Ascending aorta (tissue), 2 donors: ENCODE measurements around the gene CASZ1. TPM values are rescaled to one million over a fixed set of nuclear protein-coding genes. Genes with fewer than 3 reads are reported as not detected.

Experiments used
- DNase-seq, 2 donors: peaks; one replicate each; pipeline ENCODE4 v3.0.0-alpha.2; 2019; ENCODE audit warnings: low spot score in 2 of 2
- H3K27ac ChIP-seq, 2 donors: fragments of 200-600 bp; sonication (generic); one replicate each; pipeline ENCODE4 v1.5.1; 2016 to 2017; ENCODE audit warnings: mild to moderate bottlenecking in 1 of 2
- H3K27me3 ChIP-seq: fragments of 200-600 bp; sonication (generic); one replicate; pipeline ENCODE4 v1.5.1; 2017
- H3K36me3 ChIP-seq, 2 donors: fragments of 200-600 bp; sonication (generic); one replicate each; pipeline ENCODE4 v1.5.1; 2016
- H3K4me1 ChIP-seq, 2 donors: fragments of 200-600 bp; sonication (generic); one replicate each; pipeline ENCODE4 v1.5.1; 2016 to 2017; ENCODE audit warnings: mild to moderate bottlenecking in 1 of 2
- H3K4me3 ChIP-seq, 2 donors: fragments of 200-600 bp; sonication (generic); one replicate each; pipeline ENCODE4 v1.5.1; 2016 to 2017; ENCODE audit warnings: mild to moderate bottlenecking in 1 of 2
- H3K9me3 ChIP-seq, 2 donors: fragments of 200-600 bp; sonication (generic); one replicate each; pipeline ENCODE4 v1.5.1; 2016
- intact Hi-C: fragments of 100-400 bp; cut with DNase I; formaldehyde crosslinking; loops from one replicate; pipeline ENCODE4 v1.15.1; 2023
- total RNA-seq: library from RNA; depleted of rRNA; stranded (reverse); fragments of >200 nt; gene quantifications from one replicate; pipeline ENCODE4 v1.1.0, GENCODE V29; 2016
- TF ChIP-seq, protein P1 (sequence below), 3 experiments: fragments of 200-600 bp in 2 of 3; fragments of 450-650 bp in 1 of 3; sonication (generic) in 2 of 3; IDR thresholded peaks; one replicate each; pipeline ENCODE4 v1.5.1; 2016 to 2019; ENCODE audit warnings: antibody characterized with exemption in 3 of 3, mild to moderate bottlenecking in 1 of 3, moderate library complexity in 1 of 3

The CASZ1 gene
- total RNA-seq, 1 donor from 2014 or later: 25.8 TPM

DNA sequence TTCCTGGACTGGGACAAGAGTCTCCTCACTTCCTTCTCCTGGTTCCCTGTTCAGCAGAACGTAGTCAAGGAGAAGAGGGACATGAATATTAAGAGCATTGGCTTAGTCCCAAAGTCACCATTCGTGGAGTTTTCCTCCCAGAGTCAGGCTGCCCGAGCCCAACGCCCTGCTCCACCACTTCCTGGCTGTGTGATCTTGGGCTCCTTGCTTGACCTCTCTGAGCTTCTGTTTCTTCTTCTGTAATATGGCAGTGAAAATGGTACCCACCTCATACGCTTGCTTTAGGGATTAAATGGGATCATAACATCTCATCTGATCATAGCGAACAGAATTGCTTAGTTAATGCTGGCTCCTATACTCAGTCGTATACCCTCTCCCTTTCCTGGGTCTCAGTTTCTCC lies 12.0 kb upstream of the CASZ1 start:
- H3K4me1 ChIP-seq: no peaks in the 10 kb centered on the region
- no peak for DNase-seq
- H3K9me3 ChIP-seq: no peaks in the 10 kb centered on the region
- TF ChIP-seq, protein P1, sequence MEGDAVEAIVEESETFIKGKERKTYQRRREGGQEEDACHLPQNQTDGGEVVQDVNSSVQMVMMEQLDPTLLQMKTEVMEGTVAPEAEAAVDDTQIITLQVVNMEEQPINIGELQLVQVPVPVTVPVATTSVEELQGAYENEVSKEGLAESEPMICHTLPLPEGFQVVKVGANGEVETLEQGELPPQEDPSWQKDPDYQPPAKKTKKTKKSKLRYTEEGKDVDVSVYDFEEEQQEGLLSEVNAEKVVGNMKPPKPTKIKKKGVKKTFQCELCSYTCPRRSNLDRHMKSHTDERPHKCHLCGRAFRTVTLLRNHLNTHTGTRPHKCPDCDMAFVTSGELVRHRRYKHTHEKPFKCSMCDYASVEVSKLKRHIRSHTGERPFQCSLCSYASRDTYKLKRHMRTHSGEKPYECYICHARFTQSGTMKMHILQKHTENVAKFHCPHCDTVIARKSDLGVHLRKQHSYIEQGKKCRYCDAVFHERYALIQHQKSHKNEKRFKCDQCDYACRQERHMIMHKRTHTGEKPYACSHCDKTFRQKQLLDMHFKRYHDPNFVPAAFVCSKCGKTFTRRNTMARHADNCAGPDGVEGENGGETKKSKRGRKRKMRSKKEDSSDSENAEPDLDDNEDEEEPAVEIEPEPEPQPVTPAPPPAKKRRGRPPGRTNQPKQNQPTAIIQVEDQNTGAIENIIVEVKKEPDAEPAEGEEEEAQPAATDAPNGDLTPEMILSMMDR (IDR thresholded peaks at IDR 0.05): no peak
- intact Hi-C loops: no loop called here
- H3K27ac ChIP-seq: no peak overlapping the region
- no peaks in the 10 kb centered on the region for H3K27me3 ChIP-seq
- no peak overlapping the region for H3K4me3 ChIP-seq
- no peaks in the 10 kb centered on the region for H3K36me3 ChIP-seq

DNA sequence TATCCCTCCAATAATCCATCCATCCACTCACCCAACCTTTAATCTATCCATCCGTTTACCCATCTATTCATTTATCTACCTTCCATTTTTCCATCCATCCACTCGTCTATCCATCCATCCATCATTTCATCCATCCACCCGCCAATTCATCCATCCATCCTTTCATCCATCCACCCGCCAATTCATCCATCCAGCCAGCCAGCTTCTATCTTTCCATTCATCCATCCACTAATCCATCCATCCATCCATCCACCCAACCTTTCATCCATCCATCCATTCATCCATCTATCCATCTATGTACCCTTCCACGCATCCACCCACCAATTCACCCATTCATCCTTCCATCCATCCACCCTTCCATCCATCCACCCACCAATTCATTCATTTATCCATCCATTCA lies 10.5 kb upstream of the CASZ1 start:
- no peak for DNase-seq
- Histone ChIP-seq H3K36me3 (no peaks in the 10 kb centered on the region), H3K4me1 (no peaks in the 10 kb centered on the region), H3K27ac (no peak overlapping the region), H3K27me3 (no peaks in the 10 kb centered on the region), H3K4me3 (no peak overlapping the region), H3K9me3 (no peaks in the 10 kb centered on the region)
- intact Hi-C loops: no loop called here
- TF ChIP-seq, protein P1 (IDR thresholded peaks at IDR 0.05): no peak

DNA sequence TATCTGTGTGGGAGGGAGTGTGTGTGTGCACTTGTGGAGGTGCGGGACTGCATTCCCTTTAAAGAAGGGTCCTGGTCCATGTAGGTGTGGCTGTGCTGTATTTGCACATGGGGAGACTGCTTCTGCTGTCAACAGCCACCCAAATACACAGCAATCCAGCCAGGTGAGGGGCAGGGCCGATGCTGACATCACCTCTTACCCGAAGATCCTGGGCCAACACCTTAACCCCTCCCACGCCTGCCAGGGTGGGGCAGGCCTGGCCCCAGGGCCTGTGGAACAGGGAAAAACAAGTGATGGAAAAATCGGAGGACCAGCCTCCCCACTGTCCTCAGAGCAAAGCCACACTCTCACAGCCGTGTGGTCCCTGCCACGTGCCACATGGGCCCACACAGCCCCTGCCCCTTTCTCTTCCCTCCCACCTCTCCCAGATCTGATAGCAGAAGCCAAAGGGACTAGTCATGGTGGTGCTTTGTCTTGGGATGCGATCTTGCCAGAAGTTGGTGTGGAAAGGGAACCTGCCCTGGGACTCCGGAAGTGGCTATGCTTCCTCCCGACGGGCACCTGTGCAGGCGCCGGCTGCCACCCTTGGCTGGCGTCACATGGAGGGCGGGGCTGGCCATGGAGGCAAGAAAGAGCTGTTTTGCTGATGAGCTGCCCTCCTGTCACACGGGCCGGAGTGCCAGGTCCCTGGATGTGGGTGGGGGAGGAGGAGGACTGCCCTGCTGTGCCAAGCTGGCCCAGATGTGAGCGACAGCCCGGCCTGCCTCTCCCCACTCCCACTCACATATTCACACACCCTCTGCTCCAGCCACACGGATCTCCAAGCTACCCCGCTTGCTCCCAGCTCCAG lies 7.8 kb upstream of the CASZ1 start:
- no peaks in the 10 kb centered on the region for H3K4me1 ChIP-seq
- TF ChIP-seq, protein P1 (IDR thresholded peaks at IDR 0.05): no peak
- no peak overlapping the region for H3K4me3 ChIP-seq
- no peak for DNase-seq
- H3K27ac ChIP-seq: no peak overlapping the region
- H3K36me3 ChIP-seq: no peaks in the 10 kb centered on the region
- intact Hi-C loops: no loop called here
- no peaks in the 10 kb centered on the region for H3K27me3 ChIP-seq
- H3K9me3 ChIP-seq: no peaks in the 10 kb centered on the region

DNA sequence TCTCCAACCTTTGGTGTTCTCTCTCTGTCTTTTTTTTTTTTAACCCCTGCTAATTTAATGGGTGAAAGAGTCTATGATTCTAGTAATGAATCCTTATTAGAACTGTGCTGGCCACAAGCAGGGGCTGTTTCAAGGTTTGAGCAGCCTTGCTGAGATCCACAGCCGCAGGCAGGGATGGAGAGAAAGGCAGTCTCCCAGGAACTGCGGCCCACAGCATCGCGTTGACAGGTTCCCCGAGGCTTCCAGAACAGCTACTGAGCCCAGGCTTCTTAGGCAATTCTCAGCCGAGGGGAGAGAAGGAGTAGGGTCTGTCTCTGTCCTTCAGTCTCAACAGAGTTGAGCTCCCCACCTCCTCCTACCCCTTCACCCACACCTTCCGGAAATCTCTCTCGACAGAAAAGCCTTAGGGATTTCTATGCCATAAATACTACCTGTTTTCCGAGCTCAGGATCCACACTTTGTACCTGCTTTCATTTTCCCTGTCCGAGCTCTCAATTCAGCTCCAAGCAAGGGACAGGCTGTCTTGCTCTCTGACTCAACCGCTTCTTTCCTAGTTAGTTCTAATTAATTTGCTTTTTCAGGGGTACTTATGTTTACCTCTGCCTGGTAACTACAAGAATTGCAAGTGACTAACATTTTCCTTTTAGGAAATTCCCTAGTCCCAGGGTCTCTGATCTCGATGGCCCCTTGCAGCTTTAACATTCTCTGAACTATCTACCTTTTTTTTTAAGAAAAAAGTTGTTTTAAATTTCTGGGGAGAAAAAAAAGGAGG lies 6.7 kb upstream of the CASZ1 start:
- TF ChIP-seq, protein P1 (IDR thresholded peaks at IDR 0.05): no peak
- H3K36me3 ChIP-seq: no peaks in the 10 kb centered on the region
- H3K4me1 ChIP-seq: no peaks in the 10 kb centered on the region
- H3K4me3 ChIP-seq: no peak overlapping the region
- intact Hi-C loops: no loop called here
- no peak overlapping the region for H3K27ac ChIP-seq
- no peak for DNase-seq
- H3K9me3 ChIP-seq: no peaks in the 10 kb centered on the region
- H3K27me3 ChIP-seq: no peaks in the 10 kb centered on the region

DNA sequence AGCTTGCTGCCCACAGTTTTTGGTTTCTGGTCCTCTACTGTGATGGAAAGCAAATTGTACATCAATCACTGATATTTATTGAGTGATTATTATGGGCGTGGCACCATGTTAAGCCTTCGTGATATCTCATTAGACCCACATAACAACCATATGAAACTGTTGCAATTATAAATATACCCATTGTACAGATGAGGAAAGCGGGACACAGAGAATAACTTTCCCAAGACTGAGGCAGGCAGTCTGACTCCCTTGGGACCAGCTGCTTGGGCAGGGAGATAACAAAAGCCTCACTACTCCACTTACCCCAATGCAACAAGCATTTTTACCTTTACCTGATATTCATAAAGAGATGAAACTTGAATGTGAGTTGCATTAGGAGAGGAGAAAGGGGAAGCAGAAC lies 4.3 kb upstream of the CASZ1 start:
- no peak overlapping the region for H3K27ac ChIP-seq
- no peaks in the 10 kb centered on the region for H3K36me3 ChIP-seq
- no peaks in the 10 kb centered on the region for H3K9me3 ChIP-seq
- intact Hi-C loops: no loop called here
- no peak overlapping the region for H3K4me3 ChIP-seq
- H3K27me3 ChIP-seq: no peaks in the 10 kb centered on the region
- peaks cover 3 to 10% of the 10 kb centered on the region in 2 donors for H3K4me1 ChIP-seq
- TF ChIP-seq, protein P1 (IDR thresholded peaks at IDR 0.05): no peak
- DNase-seq: no peak
